Measurements from ENCODE around the gene AMPH.
"Not testable (repeated sequence)": the region's sequence is repeated elsewhere in the genome, so short reads cannot be mapped to it uniquely, and the experiment has no call there.

- TF ChIP-seq SMC3 (IDR thresholded peaks at IDR 0.05; ENCODE audit: low read depth, low read length); MXI1 (IDR thresholded peaks at IDR 0.05; ENCODE audit: borderline replicate concordance, low read depth, low read length); FOS (IDR thresholded peaks at IDR 0.05; ENCODE audit: low read depth, low read length); MAZ (IDR thresholded peaks at IDR 0.05; ENCODE audit: borderline replicate concordance, low read depth, low read length); POLR2A (IDR thresholded peaks at IDR 0.05; ENCODE audit: low read depth, low read length); NFE2L2 (IDR thresholded peaks at IDR 0.05; ENCODE audit: low read depth, low read length): not testable (repeated sequence)
- TF ChIP-seq, protein P1, sequence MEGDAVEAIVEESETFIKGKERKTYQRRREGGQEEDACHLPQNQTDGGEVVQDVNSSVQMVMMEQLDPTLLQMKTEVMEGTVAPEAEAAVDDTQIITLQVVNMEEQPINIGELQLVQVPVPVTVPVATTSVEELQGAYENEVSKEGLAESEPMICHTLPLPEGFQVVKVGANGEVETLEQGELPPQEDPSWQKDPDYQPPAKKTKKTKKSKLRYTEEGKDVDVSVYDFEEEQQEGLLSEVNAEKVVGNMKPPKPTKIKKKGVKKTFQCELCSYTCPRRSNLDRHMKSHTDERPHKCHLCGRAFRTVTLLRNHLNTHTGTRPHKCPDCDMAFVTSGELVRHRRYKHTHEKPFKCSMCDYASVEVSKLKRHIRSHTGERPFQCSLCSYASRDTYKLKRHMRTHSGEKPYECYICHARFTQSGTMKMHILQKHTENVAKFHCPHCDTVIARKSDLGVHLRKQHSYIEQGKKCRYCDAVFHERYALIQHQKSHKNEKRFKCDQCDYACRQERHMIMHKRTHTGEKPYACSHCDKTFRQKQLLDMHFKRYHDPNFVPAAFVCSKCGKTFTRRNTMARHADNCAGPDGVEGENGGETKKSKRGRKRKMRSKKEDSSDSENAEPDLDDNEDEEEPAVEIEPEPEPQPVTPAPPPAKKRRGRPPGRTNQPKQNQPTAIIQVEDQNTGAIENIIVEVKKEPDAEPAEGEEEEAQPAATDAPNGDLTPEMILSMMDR (conservative IDR thresholded peaks at IDR 0.05; ENCODE audit: low read depth, low read length), result not testable (repeated sequence)
- TF ChIP-seq, protein P2, sequence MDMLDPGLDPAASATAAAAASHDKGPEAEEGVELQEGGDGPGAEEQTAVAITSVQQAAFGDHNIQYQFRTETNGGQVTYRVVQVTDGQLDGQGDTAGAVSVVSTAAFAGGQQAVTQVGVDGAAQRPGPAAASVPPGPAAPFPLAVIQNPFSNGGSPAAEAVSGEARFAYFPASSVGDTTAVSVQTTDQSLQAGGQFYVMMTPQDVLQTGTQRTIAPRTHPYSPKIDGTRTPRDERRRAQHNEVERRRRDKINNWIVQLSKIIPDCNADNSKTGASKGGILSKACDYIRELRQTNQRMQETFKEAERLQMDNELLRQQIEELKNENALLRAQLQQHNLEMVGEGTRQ (IDR thresholded peaks at IDR 0.05; ENCODE audit: low read depth, low read length), result not testable (repeated sequence)
- TF ChIP-seq, protein P3, sequence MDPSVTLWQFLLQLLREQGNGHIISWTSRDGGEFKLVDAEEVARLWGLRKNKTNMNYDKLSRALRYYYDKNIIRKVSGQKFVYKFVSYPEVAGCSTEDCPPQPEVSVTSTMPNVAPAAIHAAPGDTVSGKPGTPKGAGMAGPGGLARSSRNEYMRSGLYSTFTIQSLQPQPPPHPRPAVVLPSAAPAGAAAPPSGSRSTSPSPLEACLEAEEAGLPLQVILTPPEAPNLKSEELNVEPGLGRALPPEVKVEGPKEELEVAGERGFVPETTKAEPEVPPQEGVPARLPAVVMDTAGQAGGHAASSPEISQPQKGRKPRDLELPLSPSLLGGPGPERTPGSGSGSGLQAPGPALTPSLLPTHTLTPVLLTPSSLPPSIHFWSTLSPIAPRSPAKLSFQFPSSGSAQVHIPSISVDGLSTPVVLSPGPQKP (IDR thresholded peaks at IDR 0.05; ENCODE audit: borderline replicate concordance, low read depth, low read length), result not testable (repeated sequence)
These were observed 268.4 kb downstream of the AMPH start for GRCh38 chr7:38362611-38363237.
